ENCODE data around the gene USP38.
"Not testable (repeated sequence)": the region's sequence is repeated elsewhere in the genome, so short reads cannot be mapped to it uniquely, and the experiment has no call there.

Gene USP38

DNA sequence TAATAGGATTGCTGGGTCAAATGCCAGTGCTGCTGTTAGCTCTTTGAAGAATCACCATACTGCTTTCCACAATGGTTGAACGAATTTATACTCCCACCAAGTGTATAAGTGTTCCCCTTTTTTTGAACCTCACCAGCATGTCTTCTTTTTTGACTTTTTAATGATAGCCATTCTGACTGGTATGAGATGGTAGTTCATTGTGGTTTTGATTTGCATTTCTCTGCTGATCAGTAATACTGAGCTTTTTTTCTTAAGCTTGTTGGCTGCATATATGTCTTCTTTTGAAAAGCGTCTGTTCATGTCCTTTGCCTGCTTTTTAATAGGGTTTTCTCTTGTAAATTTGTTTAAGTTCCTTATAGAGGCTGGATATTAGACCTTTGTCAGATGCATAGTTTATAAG is 14.8 kb downstream of the USP38 start:
- no peak overlapping the region for H3K4me3 ChIP-seq (ENCODE audit: low read length)
- DNase-seq (ENCODE audit: low read depth, low spot score) = no peak

DNA sequence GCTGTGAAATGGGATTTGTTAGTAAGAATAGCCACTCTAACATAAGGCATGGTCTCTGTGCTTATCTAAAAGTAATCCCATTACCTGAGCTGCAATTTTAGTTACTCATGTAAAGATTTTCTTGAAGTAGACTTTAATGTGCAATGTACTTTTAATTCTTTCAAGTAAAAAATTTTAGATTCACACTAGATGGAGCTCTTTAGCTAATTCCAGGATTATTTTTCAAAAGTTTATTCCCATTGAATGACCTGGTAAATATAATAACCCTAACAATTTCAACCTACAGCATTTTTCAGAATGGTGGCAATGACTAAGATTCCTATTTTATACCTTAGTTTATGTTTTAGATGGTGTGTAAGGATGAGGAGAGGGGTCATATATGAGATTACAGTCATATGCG is 18.1 kb downstream of the USP38 start:
- no peak overlapping the region for H3K4me3 ChIP-seq (ENCODE audit: low read length)
- DNase-seq (ENCODE audit: low read depth, low spot score) = no peak

DNA sequence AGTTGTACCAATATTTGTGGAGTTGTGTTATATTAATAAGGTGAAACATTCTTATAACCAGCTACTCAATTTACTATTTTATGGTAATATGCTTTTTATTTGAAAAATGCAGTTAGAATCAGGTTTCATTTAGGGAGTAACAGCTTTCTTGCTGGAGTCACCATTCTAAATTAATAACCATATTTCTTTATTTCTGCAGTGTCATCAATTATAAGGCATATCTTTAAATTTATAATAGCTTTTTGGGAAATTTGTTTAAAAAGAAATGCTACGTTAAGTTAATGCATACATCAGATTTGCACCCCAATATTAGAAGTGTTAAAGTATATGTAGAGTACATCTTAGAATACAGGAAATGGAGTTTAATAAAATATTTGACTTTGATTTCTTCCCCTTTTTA is 18.9 kb downstream of the USP38 start:
- no peak overlapping the region for H3K4me3 ChIP-seq (ENCODE audit: low read length)
- DNase-seq (ENCODE audit: low read depth, low spot score) = no peak

DNA sequence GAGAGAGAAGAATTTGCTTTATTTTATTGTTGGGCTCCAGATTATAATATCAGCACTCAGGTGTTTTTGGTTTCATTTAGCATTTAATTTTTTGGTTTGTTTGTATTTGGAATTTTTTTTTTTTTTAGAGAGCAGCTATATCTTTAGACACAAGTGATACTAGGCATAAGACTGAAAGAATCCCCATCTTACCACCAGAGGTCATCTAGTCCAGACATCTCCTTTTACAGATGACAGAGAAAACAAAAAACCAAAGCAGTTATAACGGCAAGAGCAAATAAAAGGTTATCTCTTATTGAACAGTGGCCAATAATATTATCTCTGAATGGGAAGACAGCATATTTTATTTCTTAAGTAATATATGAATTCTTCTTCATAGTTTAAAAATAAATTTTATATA is 22.8 kb downstream of the USP38 start:
- DNase-seq (ENCODE audit: low read depth, low spot score) = no peak
- H3K4me3 ChIP-seq (ENCODE audit: low read length) = no peak overlapping the region

DNA sequence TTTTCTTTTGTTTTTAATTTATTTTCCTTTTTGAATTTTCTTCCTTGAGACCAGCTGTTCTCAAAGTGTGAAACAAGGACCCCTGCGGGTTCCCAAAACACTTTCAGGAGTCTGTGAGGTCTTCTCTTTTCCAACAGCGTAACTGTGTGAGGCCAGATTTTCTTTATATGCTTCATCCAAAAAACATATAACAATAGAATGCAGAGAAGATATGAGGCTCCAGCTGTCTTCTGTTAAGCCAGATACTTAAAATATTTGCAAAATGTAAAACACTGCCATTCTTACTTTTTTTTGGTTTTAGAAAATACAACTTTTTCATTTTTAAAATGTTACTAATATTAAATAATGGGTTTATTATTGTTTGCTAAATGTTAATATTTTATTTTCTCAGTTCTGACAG is 27.8 kb downstream of the USP38 start:
- H3K4me3 ChIP-seq (ENCODE audit: low read length) = no peak overlapping the region
- DNase-seq (ENCODE audit: low read depth, low spot score) = no peak

DNA sequence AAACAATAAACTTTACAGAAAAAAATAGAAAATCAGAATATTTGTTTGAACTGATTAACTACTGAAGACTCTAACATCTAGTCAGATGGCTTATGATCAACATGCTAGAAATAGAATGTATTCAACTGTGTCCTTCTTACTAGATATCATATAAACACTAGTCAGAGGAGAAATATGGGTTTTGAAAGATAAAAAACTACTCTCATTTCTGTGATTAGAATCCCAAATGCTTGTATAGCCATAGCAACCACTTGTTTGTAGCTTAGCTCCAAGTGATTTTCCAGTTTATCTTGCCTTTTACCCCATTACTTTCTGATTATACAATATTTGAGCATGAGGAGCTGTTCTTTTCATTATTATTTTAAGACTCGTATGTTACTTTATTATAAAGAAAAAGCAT is 31.2 kb downstream of the USP38 start:
- DNase-seq (ENCODE audit: low read depth, low spot score) = no peak
- H3K4me3 ChIP-seq (ENCODE audit: low read length) = no peak overlapping the region

DNA sequence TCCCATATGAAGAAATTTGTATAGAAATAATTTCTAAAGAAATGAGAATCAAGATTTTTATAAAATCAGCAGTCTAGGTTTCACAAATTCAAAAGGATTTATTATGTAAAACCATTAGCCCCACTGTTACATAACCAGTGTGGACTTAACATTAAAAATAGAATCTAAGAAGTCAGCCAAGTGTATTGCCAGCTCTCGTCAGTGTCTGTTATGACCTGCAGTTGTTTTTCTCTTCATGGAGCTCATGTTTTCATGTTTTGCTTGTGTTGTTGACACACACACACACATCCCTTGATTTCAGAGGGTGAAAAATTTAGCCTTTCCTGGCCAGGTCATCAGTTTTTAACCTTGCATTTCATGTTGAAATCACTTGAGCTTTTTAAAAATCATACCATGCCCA is 39.5 kb downstream of the USP38 start:
- H3K4me3 ChIP-seq (ENCODE audit: low read length) = no peak overlapping the region
- no peak for DNase-seq (ENCODE audit: low read depth, low spot score)

DNA sequence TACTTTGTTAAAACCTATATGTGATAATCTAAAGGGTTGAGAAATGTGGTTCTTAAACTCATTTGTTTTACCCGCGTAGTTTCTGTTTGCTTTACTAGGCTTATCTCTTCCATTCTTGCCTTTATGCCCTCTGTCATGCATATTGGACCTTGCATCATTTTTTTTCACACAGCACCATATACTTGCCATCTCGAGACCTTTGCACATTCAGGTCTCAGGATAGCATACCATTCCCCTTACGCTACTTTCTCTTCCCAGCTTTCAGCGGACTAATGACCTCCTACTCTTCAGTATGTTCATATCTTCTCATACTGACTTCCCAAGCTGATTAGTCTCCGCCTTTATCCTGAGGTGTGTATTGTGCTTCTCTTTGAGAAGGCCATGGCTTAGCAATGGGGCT is 40.5 kb downstream of the USP38 start:
- DNase-seq (ENCODE audit: low read depth, low spot score) = no peak
- H3K4me3 ChIP-seq (ENCODE audit: low read length) = no peak overlapping the region

DNA sequence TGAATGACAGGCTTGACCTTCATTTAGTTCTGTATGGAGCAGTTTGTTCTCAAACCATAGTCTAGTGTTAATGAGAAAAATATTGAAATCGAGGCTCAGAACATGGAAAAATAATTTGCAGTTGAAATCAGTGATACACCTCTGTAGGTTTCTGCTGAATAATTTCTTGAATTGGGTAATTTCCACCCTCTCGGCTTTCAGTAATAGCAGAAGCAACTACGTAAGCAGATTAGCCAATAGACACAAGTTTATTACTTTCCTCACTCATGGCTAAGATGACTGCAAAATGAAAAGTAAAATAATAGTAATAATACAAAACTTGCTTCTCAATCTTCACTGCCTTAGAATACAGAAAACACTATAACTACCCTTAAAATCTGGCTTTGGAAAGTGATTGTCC is 46.0 kb downstream of the USP38 start:
- no peak overlapping the region for H3K4me3 ChIP-seq (ENCODE audit: low read length)
- DNase-seq (ENCODE audit: low read depth, low spot score) = no peak

DNA sequence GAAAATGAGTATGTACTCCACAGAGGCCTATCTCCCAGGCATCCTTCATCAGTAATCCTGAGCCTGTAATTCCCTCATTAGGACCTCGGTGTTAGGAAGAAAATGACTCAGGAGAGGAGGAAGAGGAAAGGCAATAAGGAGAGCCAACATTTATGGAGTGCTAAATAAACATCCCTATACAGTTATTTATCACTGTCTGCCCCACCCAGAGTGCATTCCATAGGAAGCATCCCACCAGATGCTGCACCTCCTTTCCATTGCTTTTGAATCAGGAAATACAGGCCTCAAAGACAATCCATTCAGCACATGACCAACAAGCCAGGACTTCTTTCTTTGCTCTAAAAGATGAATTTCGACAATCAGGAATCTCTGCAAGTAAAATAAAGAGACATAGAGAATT is 47.6 kb downstream of the USP38 start:
- H3K4me3 ChIP-seq (ENCODE audit: low read length) = no peak overlapping the region
- DNase-seq (ENCODE audit: low read depth, low spot score) = no peak

DNA sequence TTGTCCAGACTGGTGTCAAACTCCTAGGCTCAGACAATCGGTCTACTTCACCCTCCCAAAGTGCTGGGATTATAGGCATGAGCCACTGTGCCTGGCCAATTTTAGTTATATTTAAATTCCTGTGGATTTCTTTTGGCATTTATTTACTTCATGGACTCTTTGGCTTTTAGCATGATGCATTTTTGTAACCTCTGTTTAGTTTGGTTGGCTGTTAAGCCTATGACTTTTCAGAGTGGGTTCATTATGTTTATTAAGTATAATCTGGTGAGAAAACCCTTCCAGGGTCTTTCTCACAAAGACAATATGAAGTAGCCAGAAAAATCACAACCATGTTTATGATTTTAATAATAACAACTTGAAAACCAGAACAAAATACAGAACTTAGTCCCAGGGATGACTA is 49.4 kb downstream of the USP38 start:
- no peak overlapping the region for H3K4me3 ChIP-seq (ENCODE audit: low read length)
- no peak for DNase-seq (ENCODE audit: low read depth, low spot score)

DNA sequence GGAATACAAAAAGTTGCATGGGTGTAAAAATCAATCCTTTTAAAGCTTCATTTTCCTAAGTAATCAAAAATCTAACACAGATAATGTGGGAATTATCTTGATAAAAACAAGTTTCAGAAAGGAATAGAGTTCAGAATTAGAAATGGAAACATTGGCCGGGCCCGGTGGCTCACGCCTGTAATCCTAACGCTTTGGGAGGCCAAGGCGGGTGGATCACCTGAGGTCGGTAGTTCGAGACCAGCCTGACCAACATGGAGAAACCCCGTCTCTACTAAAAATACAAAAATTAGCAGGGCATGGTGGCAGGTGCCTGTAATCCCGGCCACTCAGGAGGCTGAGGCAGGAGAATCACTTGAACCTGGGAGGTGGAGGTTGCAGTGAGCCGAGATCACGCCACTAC is 52.5 kb downstream of the USP38 start:
- H3K4me3 ChIP-seq (ENCODE audit: low read length); DNase-seq (ENCODE audit: low read depth, low spot score): not testable (repeated sequence)

DNA sequence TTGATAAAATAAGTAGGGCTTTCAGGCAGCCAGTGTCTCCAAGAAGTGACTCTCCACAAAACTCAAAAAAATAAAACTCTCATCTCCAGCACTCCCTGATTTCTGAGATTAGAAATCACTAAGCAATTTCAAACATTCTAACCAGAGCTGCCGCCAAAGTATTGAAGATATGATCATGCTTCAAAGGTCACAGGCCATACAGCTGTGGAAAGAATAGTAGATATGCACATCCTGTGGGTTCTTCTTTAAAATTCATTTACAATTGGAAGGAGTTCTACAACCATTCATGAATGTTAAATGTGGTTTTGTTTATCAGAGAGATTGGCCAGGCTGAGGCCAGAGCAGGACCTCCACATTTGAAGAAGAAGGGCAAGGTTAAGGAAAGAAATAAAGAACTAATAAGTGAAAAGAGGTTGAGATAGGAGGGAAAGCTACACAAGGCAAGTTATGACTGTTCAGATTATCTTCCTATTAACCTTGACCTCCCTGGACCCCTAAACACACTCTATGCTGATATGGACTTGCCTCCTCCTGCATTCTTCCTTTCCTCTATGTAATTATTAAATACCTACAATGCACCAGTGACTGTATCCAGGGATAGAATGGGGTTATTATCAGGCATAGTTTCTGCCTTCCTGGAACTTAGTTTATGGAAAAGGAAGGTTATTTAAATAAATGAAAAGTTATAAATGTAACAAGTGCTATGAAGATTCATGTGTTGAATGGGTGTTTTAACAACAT is 56.4 kb downstream of the USP38 start:
- no peak for DNase-seq (ENCODE audit: low read depth, low spot score)
- no peak overlapping the region for H3K4me3 ChIP-seq (ENCODE audit: low read length)

DNA sequence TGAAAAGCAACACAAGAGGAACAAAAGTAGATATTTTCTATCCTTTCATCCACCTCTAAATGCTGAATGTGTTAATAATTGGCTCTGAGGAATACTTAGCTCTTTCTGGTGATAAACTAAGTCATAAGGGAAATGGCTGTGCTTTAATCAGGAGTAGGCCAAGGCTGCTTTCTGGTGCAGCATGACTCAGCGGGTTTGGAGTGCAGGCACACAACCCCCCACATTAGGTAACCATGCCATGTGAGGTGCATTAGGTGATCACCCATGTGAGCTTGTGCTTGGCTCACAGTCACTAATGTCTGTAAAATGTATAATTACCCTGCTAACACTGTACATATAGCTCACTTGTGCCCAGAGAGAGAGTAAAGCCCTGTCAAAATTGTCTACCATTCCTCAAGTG is 57.2 kb downstream of the USP38 start:
- DNase-seq (ENCODE audit: low read depth, low spot score) = peak; percentile 7
- no peak overlapping the region for H3K4me3 ChIP-seq (ENCODE audit: low read length)

DNA sequence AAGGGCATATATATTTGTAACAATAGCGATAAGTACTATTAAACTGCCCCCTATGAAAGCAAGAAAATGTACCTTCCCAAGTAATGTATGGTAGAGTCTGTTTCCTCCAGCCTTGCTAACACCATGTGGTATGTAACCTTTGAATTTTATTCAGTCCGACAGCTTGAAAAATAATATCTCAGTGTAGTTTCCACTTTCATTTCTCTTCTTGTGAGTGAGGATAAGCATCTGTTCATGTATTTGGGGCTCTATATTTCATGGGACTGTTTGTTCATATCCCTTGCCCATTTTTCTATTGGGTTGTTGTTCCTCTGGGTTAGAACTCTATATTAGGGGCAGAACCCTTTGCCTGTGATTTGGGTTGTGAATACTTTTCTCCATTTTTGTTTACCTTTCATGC is 58.3 kb downstream of the USP38 start:
- no peak overlapping the region for H3K4me3 ChIP-seq (ENCODE audit: low read length)
- DNase-seq (ENCODE audit: low read depth, low spot score) = no peak

DNA sequence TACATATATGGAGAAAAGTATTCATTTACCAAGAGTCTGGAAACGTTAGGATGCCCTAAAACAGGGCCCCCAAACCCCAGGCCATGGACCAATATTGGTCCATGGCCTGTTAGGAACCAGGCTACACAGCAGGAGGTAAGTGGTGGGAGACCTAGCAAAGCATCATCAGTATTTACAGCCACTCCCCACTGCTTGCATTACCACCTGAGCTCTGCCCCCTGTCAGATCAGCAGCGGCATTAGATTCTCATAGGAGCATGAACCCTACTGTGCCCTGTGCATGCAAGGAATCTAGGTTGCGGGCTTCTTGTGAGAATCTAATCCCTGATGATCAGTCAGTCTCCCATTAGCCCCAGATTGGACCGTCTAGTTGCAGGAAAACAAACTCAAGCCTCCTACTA is 62.3 kb downstream of the USP38 start:
- no peak for DNase-seq (ENCODE audit: low read depth, low spot score)
- H3K4me3 ChIP-seq (ENCODE audit: low read length) = no peak overlapping the region

DNA sequence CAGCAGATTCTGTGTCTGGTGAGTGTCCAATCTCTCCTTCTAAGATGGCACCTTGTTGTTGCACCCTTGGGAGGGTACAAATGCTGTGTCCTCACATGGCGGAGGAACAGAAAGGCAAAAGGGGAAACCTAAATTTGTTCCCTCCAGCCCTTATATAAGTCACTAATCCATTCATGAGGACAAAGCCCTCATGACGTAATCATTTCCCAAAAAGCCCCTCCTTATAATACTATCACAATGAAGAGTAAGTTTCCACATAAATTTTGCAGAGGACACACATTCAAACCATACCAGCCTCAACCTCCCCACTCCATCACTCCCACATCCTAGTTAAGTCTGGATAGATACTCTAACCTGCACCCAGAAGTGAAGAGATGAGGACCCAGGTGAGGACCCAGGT is 63.1 kb downstream of the USP38 start:
- no peak for DNase-seq (ENCODE audit: low read depth, low spot score)
- H3K4me3 ChIP-seq (ENCODE audit: low read length) = no peak overlapping the region

DNA sequence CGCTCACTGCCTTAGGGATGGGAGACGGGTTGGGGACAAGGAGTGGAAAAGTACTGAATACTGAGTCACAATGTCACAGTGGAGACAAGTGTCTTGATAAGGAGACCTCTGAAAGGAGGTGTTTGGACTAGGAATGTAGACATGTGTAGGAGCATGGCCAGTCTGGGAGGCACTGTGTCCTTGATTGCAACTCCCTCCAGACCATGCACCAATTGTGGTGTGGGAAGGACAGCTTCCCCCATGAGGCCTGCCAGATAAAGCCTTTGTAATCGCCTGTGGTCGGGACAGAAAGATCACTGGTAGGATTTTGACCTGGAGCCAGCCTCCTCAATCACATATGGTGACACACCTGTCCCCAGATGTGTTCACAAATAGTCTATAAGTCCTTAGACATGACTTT is 64.1 kb downstream of the USP38 start:
- H3K4me3 ChIP-seq (ENCODE audit: low read length) = no peak overlapping the region
- DNase-seq (ENCODE audit: low read depth, low spot score) = no peak

DNA sequence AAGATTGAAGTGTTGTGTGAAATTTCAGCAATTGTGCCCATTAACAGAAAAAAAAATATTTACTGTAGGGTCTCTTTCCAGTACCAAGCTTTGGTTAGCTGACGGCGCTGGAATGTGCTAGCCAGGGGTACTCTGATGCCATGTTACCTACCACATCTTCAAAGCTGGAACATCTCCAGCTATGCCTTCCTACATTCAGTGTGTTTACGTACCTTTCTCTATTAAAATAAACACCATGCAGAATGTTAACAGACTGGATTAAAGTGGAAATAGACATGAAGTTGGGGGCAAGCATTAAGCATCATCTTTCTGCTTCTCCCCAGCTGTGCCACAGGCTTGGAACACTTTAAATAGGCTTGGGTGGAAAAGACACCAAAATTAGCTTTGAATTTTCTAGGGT is 65.9 kb downstream of the USP38 start:
- no peak for DNase-seq (ENCODE audit: low read depth, low spot score)

DNA sequence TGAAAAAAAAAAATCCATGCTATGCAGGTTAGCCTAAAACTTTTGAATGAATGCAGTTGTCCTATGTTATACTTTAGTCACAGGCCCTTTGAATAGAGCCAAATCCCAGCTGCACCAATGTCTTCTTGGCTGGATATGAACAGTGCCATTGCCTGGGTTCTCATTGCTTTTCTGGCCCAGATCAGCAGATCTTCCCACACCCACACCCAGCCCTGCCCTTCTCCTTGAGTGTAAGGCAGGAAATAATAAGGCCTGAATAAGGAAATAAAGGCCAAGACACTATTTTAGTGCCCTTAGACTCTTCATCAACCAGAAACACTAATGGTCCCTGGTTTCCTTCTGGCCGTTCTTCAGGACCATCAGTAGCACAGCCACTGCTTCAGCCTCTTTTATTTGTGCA is 66.6 kb downstream of the USP38 start:
- DNase-seq (ENCODE audit: low read depth, low spot score) = no peak
- H3K4me3 ChIP-seq (ENCODE audit: low read length) = no peak overlapping the region

More for the DNA sequence above, 65.9 kb downstream of the USP38 start:
- H3K4me3 ChIP-seq (ENCODE audit: low read length) = no peak overlapping the region

DNA sequence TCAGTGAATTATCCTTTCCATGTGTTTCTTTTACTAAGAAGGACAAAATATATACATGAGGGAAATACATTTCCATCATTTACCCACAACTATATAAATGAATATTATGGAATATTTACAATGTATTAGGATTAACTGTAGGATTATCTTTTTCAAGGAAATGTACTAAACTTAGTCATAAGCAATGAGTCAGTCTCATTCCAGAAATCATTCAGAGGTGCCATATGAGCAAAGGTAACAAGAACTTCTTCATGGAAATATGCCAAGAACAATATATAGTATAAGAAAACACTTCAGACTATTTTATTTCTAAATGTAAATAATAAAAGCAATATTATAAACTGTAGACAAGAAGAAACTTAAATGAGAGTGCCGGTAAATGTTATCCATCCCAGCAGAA is 67.1 kb downstream of the USP38 start:
- no peak overlapping the region for H3K4me3 ChIP-seq (ENCODE audit: low read length)
- no peak for DNase-seq (ENCODE audit: low read depth, low spot score)

DNA sequence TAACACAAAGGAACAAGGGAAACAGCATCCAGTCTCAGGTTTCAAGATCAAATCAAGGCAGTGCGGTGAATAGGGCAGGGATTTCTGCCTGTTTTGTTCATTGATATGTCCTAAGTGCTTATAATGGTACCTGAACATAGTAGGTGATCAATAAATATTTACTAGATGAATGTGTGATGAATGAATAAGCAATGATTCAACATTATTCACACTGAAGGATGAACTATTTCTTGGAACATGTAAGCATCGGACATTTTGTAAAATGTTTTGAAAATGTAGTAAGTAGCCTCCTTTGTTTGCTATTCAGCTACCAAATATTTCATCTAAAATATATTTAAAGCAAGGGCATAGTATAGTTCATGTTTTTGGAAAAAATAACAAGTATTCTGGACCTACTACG is 67.8 kb downstream of the USP38 start:
- no peak for DNase-seq (ENCODE audit: low read depth, low spot score)
- H3K4me3 ChIP-seq (ENCODE audit: low read length) = no peak overlapping the region
